ENCODE measurements around the gene PNMA8A.
A peak's percentile ranks its signal among the peaks of the same experiment; 100 is the strongest.
"Not testable (repeated sequence)": the region's sequence is repeated elsewhere in the genome, so short reads cannot be mapped to it uniquely, and the experiment has no call there.

Gene PNMA8A, protein sequence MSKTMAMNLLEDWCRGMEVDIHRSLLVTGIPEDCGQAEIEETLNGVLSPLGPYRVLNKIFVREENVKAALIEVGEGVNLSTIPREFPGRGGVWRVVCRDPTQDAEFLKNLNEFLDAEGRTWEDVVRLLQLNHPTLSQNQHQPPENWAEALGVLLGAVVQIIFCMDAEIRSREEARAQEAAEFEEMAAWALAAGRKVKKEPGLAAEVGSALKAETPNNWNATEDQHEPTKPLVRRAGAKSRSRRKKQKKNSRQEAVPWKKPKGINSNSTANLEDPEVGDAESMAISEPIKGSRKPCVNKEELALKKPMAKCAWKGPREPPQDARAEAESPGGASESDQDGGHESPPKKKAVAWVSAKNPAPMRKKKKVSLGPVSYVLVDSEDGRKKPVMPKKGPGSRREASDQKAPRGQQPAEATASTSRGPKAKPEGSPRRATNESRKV

DNA sequence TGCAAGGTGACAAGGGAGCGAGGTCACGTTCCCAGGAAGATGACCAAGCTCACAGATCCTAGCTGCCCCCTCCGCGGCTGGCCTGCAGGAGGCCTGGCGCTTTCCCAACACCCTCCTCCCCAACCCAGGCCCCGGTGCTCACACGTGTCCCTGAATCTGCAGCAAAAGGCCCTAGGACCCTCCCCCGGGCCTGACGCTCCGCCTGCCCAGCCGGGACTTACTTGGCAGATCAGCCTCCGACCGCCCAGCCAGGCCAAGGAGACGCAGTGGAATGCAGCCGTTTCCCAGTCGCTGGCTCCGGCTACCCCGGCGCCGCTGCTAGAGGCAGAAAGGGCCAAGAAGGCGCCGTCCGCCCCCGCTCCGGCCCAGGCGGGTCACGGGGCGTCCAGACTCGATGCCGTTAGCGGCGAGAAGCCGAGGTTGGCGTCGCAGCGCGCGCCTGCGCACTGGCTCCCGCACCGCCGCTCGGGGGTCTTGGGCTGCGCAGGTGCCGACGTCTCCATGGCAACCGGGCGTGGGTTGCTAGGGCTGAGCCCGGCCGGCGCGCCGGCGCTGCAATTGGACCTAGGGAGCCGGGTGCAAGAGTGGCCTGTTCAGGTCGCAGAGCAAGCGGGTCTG lies at the start of gene PNMA8A:
Gene PNMA8A (minus strand): TSS at position 448 of the 618 bp plus-strand sequence. CDS start 528 bp downstream, outside the sequence.
- DNase-seq (ENCODE audit: low read depth in 2 of 2): peak in 1 of 2 experiments; percentile 28

DNA sequence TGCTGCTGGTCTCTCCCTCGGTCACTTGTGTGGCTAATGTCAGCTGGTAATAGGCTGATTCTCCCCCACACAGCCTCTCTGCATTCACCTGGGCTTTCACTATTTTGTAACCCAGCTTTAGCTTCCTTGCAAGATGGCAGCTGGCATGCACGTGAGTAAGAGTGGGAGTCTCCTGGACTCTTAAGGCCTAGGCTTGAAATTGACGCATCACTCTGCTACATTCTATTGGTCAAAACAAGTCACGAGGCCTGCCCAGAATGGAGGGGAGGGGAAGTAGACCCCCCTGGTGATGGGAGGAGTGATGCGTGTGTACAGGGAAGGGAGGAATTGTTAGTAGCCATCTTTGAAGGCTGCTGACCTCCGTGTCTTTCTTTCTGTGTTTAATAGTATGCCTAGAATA lies 49.3 kb upstream of the PNMA8A start:
- DNase-seq (ENCODE audit: low read depth in 2 of 2): no peak

DNA sequence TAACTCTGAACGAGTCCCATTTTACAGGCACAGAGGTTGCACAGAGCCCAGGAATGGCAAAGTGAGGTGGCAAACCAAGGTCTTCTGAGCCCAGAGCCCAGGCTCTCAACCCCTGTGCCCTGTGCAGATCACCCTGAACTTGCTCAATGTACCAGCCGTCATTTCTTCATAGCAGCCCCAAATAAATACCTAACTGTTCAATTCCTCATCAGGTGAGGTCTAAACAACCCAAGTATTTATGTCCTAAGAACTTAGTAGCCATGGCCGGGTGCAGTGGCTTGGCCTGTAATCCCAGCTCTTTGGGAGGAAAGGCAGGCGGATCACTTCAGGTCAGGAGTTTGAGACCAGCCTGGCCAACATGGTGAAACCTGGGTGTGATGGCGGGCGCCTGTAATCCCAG lies 46.1 kb upstream of the PNMA8A start:
- DNase-seq (ENCODE audit: low read depth in 2 of 2): no peak

DNA sequence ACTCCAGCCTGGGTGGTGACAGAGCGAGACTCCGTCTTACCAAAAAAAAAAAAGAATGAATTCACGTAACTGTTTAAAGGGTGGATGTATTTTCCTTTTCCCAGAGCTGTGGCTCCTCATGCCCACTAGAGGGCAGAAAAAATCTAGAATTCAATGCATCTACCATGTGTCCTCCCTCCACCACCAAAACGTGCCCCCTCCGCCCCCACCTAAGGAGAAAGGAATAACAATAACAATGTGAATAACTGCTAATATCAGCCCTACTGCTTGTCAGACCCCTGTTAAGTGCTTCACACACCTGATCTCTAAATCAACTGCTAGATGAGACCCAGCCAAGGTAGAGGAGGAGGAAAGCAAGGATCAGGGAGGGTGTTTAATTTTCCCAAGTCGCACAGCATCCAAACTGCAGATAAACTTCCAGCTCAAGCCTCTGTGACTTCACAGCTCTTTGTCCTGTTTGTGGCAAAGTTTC lies 44.6 kb upstream of the PNMA8A start:
- no peak for DNase-seq (ENCODE audit: low read depth in 2 of 2)

DNA sequence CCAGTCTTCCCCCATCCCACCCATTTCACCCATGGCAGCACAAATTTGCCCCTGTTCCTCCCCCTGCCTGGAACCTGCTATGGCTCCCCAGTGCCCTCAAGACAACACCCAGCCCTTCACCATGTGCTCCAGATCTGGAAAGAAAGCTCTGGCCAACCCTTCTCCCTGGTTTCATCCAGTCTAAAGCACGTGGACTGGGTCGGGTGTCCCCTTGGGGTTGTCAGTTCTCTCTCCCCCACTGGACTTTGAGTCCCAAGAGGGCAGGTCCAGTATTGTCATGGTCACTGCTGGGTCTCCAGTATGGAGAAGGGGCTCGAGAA lies 43.9 kb upstream of the PNMA8A start:
- DNase-seq (ENCODE audit: low read depth in 2 of 2): no peak

DNA sequence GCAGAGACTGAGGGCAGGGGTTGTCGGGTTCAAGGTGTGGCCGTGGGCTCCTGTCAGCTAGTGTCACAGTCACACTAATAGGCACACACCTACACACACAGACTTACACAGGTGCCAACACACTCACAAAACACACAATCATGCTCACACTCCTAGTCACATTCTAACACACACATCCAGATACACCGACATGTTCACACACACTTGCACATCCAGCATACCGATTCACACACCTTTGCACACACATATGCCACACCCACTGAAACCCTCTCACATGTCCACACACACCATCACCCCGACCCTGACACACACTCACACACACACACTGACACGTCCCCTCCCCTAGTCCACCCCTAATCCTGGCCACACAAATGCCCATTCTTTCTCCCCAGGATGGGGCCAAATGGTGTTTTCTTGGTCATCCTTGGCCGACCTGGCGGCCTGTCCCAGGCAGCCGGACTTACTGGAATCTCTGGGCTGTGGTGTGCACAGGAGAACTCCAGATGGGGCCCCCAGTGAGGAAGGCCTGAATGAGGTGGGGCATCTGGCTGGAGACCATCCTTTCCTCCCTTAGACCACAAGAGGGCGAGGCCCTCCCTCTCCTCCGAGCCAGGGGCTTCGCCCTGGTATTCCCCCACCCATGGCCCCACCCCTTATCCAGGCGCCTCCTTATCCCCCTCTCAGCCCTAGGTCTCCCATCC lies 43.4 kb upstream of the PNMA8A start:
- no peak for DNase-seq (ENCODE audit: low read depth in 2 of 2)

DNA sequence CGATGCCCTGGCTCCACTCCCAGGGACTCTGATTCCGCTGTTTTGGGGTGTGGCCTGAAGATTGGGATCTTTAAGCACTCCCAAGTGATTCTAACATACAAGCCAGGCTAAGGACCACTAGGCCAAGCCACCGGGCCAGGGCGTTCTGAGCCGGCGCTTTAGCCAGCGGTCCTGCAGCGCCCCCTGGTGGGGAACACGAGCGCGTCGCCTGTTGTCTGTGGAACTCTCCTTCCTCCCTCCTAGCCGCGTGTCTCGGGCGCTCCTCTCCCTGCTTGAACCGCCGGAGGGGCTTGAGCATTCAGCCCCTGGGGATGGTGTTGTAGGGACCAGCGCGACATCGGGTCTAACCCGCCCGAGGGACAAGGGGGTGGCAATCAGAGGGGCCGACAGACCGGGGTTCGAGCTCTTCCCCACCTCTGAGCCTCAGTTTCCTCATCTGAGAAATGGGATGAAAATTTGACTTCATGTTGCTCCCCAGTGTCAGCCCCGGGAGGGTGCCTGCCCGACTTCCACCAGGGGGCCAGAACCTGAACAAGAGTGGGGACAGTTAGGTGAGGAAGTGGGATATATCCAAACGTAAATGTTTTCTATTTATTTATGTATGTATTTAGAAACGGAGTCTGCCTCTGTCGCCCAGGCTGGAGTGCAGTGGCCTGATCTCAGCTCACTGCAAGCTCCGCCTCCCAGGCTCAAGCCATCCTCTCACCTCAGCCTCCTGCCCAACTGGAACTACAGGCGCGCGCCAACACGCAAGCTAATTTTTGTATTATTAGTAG lies 42.3 kb upstream of the PNMA8A start:
- peak; percentile 47 to 52 for DNase-seq (ENCODE audit: low read depth in 2 of 2)

DNA sequence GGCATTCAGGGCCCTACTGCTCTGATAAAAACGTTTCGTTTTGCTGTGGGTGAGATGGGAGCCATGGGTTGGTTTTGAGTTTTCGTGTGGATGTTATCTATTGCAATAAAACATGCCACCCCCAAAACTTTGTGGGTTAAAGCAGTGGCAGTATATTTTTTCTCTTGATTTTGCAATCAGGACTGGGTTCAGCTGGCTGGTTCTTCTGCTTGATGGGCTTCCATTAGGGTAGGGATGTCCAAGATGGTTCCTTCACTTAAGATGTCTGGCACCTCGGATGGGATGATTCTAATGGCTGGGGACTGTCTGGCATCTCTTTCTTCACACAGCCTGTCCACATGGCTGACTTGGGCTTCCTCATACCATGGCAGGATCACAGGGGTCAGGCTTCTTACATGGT lies 39.9 kb upstream of the PNMA8A start:
- no peak for DNase-seq (ENCODE audit: low read depth in 2 of 2)

DNA sequence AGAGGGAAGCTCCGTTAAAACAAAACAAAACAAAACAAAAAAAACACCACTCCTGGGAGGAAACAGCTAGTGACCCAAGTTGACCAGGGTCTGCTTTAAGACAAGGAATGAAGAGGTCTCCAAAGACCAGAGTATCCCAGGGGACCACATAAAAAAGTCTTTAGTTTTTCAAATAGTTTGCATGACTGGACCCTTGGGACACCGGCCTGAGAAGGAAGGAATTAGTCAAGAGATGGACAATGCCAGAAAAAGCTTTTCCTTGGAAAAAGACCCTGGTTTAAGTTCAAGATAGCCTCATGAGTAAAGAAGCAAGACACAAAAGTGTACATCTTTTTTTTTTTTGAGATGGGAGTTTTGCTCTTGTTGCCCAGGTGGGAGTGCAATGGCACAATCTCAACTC lies 36.8 kb upstream of the PNMA8A start:
- DNase-seq (ENCODE audit: low read depth in 2 of 2): no peak

DNA sequence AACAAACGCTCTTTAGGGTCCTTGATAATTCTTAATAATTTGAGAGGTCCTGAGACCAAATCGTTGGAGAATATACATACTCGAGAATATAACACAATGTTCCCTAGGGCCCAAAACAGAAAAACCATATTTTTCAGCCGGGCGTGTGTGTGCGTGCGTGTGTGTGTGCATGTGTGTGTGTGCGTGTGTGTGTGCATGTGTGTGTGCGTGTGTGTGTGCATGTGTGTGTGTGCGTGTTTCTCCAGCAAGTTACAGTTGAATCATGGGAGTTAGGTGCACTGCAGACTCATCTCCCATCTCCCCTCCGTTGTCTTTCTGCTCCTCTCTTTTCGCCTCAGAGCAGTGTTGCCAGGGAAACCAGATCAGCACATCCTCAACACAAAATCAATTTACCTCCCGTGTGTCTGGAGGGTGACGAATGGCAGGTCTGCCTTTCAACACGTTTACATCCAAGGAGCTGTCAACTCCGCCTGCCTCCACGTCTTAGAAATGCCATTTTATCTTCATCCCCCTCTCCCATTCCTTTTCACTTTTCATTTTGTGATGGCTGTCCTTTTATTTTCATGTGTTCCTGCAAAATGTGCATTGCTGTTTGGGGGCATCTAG lies 32.6 kb upstream of the PNMA8A start:
- DNase-seq (ENCODE audit: low read depth in 2 of 2): no peak

DNA sequence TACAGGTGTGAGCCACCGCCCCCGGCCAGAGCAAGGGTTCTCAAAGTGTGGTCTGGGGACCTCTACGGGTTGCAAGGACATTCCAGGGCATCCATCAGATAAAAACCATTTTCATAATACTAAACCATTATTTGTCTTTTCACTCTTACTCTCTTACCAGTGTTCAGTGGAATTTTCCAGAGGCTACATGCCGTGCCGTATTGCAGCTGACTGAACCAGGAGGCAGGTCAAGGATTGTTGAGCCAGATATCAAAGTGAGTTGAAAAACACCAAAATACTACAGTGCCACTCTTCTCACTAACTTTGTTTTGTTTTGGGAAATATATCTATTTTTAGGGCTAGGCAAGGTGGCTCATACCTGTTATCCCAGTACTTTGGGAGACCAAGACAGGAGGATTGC lies 31.5 kb upstream of the PNMA8A start:
- no peak for DNase-seq (ENCODE audit: low read depth in 2 of 2)

DNA sequence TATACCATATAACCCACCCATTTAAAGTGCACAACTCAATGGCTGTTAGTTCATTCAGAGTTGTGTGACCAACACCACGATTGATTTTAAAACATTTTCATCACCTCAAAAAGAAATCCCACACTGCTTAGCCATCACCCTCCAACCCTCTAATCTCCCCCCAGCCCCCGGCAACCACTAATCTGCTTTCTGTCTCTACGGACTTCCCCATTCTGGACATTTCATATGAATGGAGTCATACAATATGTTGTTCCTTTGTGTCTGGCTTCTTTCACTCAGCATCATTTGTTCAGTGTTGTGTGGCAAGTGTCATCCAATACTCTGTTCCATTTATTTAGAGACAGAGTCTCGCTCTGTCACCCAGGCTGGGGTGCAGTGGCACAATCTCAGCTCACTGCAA lies 28.3 kb upstream of the PNMA8A start:
- no peak for DNase-seq (ENCODE audit: low read depth in 2 of 2)

DNA sequence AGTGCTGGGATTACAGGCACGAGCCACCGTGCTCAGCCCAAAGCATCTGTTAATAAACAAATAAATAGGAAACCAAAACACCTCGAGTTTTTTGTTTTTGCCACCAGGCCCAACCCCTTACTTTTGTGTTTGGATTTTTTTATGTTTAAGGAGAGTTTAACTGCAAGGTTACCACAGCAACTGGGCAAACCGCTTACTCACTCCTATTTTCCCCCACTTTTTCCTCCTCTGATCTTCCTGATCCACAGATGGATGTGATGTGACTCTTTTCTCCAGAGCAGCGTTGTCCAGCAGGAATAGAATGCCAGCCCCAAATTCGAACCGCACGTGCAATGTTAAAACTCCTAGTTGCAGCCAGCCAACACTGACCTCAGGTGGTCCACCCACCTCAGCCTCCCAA lies 26.4 kb upstream of the PNMA8A start:
- no peak for DNase-seq (ENCODE audit: low read depth in 2 of 2)

DNA sequence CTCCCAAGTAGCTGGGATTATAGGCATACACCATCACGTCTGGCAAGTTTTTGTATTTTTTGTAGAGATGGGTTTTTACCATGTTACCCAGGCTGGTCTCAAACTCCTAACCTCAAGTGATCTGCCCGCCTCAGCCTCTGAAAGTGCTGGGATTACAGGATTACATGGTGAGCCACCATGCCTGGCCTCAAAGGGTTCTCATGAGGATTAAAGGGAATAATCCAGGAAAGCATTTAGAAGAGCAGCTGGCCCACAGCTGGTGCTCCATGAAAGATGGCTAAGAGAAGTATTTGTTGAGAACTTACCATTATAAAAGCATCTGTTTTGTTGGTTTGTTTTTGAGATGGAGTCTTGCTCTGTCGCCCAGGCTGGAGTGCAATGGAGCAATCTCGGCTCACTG lies 25.5 kb upstream of the PNMA8A start:
- DNase-seq (ENCODE audit: low read depth in 2 of 2): not testable (repeated sequence)

DNA sequence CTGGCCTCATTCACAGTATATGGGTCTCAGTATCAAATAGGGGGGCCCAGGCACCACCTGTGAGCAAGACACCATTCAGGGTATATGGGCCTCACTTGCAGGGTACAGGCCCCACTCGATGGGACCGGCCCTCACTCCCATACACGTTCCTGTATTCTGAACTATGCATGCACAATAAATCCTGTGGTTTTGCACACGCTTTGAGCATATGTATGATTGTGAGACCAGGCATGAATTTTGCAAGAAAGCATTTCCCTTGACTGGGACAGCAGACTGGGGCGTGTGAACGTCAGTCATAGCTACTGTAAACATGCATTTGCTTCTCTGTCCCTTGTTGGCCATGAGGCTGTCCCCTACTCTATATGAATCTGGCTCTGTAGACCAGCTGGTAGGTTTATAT lies 24.9 kb upstream of the PNMA8A start:
- no peak for DNase-seq (ENCODE audit: low read depth in 2 of 2)

DNA sequence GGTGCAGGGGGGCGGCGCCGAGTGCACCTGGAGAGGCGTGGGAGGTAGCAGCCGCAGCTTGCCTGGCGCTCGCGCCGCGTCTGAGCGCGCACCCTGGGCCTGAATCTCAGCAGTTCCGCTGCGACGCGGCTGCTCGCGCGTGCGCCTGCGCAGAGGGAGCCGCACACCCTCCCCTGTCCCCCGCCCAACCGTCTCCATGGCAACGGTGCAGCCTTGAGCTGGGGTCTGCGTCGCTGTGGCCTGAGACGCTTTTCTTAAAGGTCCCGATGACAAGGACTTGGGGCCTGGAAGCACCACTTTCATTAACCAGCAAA lies 24.4 kb upstream of the PNMA8A start, which contains the start of gene PNMA8B:
Gene PNMA8B (minus strand): TSS at position 82 of the 314 bp plus-strand sequence. CDS start 402 bp downstream, outside the sequence.
- DNase-seq (ENCODE audit: low read depth in 2 of 2): no peak

DNA sequence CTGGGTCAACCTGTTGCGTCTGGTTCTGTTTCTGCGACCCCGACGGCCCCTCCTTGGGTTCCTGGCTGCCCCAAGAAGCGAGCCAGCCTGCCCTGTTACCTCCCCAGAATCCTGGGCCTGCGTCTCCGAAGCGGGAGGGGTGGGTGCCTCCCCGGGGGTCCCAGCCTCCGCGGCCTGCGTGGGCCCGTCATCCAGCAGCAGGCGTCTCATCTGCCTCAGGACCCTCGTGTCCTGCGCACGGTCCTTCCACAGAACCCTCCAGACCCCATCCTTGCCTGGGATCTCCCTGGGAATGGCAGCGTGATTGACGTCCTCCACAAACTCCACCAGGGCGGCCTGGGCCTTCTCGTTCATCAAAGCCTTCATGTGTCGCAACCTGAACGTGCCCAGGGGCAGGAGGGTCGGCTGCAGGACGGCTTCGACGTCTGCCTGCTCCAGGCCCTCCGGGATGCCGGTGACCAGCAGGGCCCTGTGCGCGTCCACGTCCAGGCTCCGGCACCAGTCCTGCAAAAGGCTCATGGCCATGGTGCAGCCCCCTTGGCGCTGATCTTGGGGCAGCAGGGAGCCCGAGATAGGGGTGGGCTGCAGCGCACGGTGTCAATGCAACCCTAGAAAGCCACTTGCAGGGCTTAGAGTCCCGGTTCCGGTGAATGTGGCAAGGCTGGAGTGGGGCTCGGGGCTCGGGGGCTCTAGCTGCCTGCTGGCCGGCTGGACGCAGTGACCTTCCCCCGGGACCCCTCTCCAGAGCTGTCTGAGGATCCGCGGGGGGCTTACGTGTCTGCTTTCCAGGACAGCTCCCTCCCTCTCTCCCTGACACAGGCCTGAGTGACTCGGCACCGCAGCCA lies 23.8 kb upstream of the PNMA8A start:
- no peak for DNase-seq (ENCODE audit: low read depth in 2 of 2)

DNA sequence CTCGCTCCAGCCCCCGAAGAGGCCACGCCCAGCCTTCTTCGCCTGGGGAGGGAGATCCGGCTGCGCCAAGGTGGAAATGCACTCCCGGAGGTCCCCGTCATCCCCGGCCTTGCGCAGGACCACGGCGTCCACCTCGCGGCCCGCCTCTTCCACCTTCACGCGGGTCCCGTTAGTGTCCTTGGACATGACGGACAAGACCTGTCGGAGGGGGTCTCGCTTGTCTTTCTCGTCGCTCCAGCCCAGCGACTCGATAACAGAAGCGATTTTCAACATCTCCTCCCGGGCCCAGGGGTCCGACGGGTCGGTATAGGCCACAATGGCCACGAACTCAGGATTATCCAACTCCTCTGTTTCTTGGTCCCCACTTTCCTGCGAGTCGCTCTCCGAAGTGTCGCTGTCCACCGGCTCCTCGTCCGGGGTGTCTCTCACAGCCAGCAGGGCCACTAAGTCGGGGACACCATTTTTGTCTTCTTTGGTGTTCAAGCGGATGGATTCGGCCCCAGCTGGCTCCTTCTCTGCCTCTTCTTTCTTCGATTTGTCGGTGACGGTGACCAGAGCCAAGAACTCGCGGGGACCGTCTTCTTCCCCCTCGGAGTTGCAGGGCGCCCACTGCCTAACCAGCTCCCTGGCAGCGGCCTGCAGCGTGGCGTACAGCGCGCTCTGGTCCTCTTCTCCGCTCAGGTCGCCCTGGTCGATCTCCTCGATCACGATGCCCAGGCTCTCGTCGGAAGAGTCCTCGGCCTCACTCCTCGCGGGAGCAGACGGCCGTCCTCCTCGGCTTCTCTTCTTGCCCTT lies 23.0 kb upstream of the PNMA8A start:
- no peak for DNase-seq (ENCODE audit: low read depth in 2 of 2)

DNA sequence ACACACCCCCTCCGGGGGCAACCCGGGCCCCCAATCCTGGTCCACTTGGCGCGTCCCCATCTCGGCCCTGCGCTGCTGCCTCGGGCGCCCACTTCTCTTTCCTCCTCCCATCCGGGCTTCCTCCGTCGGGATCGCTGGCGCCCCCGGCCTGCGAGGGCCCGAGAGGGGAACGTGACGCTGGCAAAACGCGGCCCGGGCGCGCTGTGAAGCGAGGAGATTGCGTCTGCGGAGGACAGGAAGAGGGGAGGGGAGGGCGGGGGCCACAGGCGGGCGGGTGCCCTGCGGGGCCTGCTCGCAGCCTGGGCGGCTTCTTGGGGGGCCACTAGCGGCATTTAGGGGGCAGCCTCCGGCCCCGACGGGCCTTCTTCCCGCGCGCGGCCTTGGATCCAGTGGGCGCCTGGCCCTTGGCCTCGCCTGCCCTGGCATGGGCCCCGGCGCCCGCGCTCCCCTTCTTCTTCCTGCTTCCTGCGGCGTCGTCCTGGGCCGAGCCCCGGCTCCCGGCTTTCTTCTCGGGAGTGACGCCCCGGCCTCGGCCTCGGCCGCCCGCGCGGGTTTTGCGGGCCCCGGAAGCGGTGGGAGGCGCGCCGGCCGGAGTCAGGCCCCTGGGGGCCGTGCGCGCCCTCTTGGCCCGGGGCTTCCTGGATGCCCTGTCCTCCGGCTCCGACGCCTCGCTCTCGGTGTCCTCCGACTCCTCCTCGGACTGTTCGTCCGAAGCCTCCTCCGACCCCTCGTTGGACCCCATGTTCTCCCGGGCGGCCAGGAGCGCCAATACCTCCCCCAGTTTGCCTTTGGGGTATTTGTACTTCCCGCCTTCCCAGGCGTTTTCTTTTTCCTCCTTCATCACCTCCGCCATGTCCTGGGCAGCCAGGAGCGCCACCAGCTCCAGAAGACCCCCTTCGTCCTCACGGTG lies 22.1 kb upstream of the PNMA8A start:
- DNase-seq (ENCODE audit: low read depth in 2 of 2): no peak
